VCaP (cell line): ENCODE measurements around the gene UAP1L1.
A peak's percentile ranks its signal among the peaks of the same experiment; 100 is the strongest.

ENCODE experiments used
- H3K27ac ChIP-seq: fragments of 450-650 bp; 2 replicates; pipeline ENCODE4 v1.5.1; 2017
- CTCF ChIP-seq: fragments of 450-650 bp; conservative IDR thresholded peaks from 2 replicates; pipeline ENCODE4 v1.5.1; 2017; ENCODE audit warnings: mild to moderate bottlenecking, moderate library complexity

UAP1L1 gene

GRCh38 chr9:137123468-137123837 lies 46.1 kb downstream of the UAP1L1 start:
- peak overlapping the region; percentile 44; the same call in 1 of the 2 replicates for H3K27ac ChIP-seq

GRCh38 chr9:137123952-137124462 lies 46.7 kb downstream of the UAP1L1 start:
- peak overlapping the region; percentile 44 for H3K27ac ChIP-seq

More at GRCh38 chr9:137123468-137123837, 46.1 kb downstream of the UAP1L1 start:
- TF ChIP-seq CTCF = no peak

GRCh38 chr9:137126786-137127185 lies 49.5 kb downstream of the UAP1L1 start:
- no peak for TF ChIP-seq CTCF
- H3K27ac ChIP-seq = peak overlapping the region; percentile 98

GRCh38 chr9:137127301-137128157 lies 50.2 kb downstream of the UAP1L1 start:
- H3K27ac ChIP-seq = peak overlapping the region; percentile 98

GRCh38 chr9:137128158-137128861 lies 51.0 kb downstream of the UAP1L1 start:
- peak overlapping the region; percentile 98 for H3K27ac ChIP-seq
- no peak for TF ChIP-seq CTCF

More at GRCh38 chr9:137127301-137128157, 50.2 kb downstream of the UAP1L1 start:
- TF ChIP-seq CTCF = no peak

- TF ChIP-seq CTCF = no peak
Observed at GRCh38 chr9:137128862-137129455, 51.6 kb downstream of the UAP1L1 start.

GRCh38 chr9:137129456-137130175 lies 52.3 kb downstream of the UAP1L1 start:
- peak overlapping the region; percentile 98 for H3K27ac ChIP-seq
- no peak for TF ChIP-seq CTCF

More at GRCh38 chr9:137128862-137129455, 51.6 kb downstream of the UAP1L1 start:
- H3K27ac ChIP-seq = peak overlapping the region; percentile 98
